ENCODE data around the gene ITM2B. TPM values are rescaled to one million over a fixed set of nuclear protein-coding genes. Genes with fewer than 3 reads are reported as not detected.
A peak's percentile ranks its signal among the peaks of the same experiment; 100 is the strongest.

The ITM2B gene
- total RNA-seq (1,431 TPM), polyA plus RNA-seq (ENCODE audit: insufficient read depth, low read depth, low replicate concordance) (2,443 TPM)
- long read RNA-seq, donor 1, full-length matches to known transcripts = 301 of 708 reads
- long read RNA-seq, donor 1, partial matches to known transcripts = 402 of 708 reads
- long read RNA-seq, donor 1, other reads (novel, unspliced or antisense) = 5 of 708 reads
- long read RNA-seq, donor 2, full-length matches to known transcripts = 447 of 742 reads
- long read RNA-seq, donor 2, partial matches to known transcripts = 295 of 742 reads
- long read RNA-seq, donor 2, other reads (novel, unspliced or antisense) = 0 of 742 reads
- long read RNA-seq, donor 3, full-length matches to known transcripts = 567 of 899 reads
- long read RNA-seq, donor 3, partial matches to known transcripts = 320 of 899 reads
- long read RNA-seq, donor 3, other reads (novel, unspliced or antisense) = 12 of 899 reads
- long read RNA-seq, donor 4, full-length matches to known transcripts = 298 of 426 reads
- long read RNA-seq, donor 4, partial matches to known transcripts = 128 of 426 reads
- long read RNA-seq, donor 4, other reads (novel, unspliced or antisense) = 0 of 426 reads
- long read RNA-seq, donor 5, full-length matches to known transcripts = 35 of 65 reads
- long read RNA-seq, donor 5, partial matches to known transcripts = 30 of 65 reads
- long read RNA-seq, donor 5, other reads (novel, unspliced or antisense) = 0 of 65 reads
- long read RNA-seq, donor 6, full-length matches to known transcripts = 356 of 766 reads
- long read RNA-seq, donor 6, partial matches to known transcripts = 400 of 766 reads
- long read RNA-seq, donor 6, other reads (novel, unspliced or antisense) = 10 of 766 reads
- long read RNA-seq, donor 7, full-length matches to known transcripts = 1,240 of 1,299 reads
- long read RNA-seq, donor 7, partial matches to known transcripts = 53 of 1,299 reads
- long read RNA-seq, donor 7, other reads (novel, unspliced or antisense) = 6 of 1,299 reads
- long read RNA-seq, donor 8, full-length matches to known transcripts = 420 of 807 reads
- long read RNA-seq, donor 8, partial matches to known transcripts = 382 of 807 reads
- long read RNA-seq, donor 8, other reads (novel, unspliced or antisense) = 5 of 807 reads
- long read RNA-seq, donor 9, full-length matches to known transcripts = 201 of 398 reads
- long read RNA-seq, donor 9, partial matches to known transcripts = 197 of 398 reads
- long read RNA-seq, donor 9, other reads (novel, unspliced or antisense) = 0 of 398 reads
- long read RNA-seq, donor 10, full-length matches to known transcripts = 348 of 756 reads
- long read RNA-seq, donor 10, partial matches to known transcripts = 402 of 756 reads
- long read RNA-seq, donor 10, other reads (novel, unspliced or antisense) = 6 of 756 reads

DNA sequence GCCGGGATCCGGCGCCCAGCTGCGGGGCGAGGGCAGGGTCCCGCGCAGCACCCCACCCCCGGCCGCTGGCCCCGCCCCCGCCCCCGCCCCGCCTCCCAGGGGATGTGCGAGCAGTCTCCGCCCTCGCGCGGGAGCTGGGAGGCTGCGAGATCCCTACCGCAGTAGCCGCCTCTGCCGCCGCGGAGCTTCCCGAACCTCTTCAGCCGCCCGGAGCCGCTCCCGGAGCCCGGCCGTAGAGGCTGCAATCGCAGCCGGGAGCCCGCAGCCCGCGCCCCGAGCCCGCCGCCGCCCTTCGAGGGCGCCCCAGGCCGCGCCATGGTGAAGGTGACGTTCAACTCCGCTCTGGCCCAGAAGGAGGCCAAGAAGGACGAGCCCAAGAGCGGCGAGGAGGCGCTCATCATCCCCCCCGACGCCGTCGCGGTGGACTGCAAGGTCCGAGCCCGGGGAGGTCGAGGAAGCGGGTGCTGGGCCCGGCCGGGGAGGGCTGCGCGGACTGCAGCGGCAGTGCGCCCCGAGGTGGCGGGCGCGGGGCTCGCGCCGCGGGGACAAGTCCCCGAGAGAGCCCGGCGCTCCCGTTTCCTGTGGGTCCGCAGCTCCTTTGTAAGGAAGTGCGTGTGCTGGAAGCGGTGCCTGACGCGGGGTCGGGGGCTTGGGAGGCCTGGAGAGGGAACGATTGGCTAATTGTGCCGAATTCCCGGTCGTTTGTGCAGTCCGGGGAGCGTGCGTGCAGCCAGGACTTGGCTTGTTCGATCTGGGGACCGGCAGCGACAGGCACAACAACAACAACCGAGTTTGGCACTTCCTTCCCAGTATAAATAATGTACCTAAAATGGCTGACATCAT lies at the start of gene ITM2B:
ITM2B (plus strand) TSS at position 161 of the 843 bp plus-strand sequence; CDS start at position 316, 155 bp downstream.
- intact Hi-C loops (cut with DNase I) = no loop called here
- H3K27me3 ChIP-seq (ENCODE audit: control insufficient read depth, insufficient read depth, low read length) = no peaks in the 10 kb centered on the region
- DNase-seq (peak; percentile 83 to 94 (median 87)), FAIRE-seq (no peak)
- H3K4me1 ChIP-seq (ENCODE audit: control insufficient read depth in 2 of 3, insufficient read depth in 2 of 3, low read depth in 1 of 3, low read length in 3 of 3) = peaks cover 11 to 21% (median 18%) of the 10 kb centered on the region in 3 donors
- peak within 1 kb of the TSS; percentile 93 to 100 (median 99) for H3K9ac ChIP-seq (ENCODE audit: low read length in 3 of 3)
- no peaks in the 10 kb centered on the region for H3K9me3 ChIP-seq (ENCODE audit: control insufficient read depth in 2 of 3, insufficient read depth in 1 of 3, low read length in 3 of 3)
- TF ChIP-seq, protein P1, sequence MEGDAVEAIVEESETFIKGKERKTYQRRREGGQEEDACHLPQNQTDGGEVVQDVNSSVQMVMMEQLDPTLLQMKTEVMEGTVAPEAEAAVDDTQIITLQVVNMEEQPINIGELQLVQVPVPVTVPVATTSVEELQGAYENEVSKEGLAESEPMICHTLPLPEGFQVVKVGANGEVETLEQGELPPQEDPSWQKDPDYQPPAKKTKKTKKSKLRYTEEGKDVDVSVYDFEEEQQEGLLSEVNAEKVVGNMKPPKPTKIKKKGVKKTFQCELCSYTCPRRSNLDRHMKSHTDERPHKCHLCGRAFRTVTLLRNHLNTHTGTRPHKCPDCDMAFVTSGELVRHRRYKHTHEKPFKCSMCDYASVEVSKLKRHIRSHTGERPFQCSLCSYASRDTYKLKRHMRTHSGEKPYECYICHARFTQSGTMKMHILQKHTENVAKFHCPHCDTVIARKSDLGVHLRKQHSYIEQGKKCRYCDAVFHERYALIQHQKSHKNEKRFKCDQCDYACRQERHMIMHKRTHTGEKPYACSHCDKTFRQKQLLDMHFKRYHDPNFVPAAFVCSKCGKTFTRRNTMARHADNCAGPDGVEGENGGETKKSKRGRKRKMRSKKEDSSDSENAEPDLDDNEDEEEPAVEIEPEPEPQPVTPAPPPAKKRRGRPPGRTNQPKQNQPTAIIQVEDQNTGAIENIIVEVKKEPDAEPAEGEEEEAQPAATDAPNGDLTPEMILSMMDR (IDR thresholded peaks at IDR 0.05; ENCODE audit: borderline replicate concordance, extremely low read depth, insufficient read depth) = peak; percentile 13
- peak within 1 kb of the TSS; percentile 85 to 99 (median 99) for H3K4me3 ChIP-seq (ENCODE audit: low read length in 3 of 3)
- H3K27ac ChIP-seq (ENCODE audit: low read depth in 2 of 2, low read length in 2 of 2) = peak within 1 kb of the TSS; percentile 99
- peaks cover 0 to 10% (median 0%) of the 10 kb centered on the region in 3 donors for H3K36me3 ChIP-seq (ENCODE audit: control insufficient read depth in 2 of 3, insufficient read depth in 3 of 3, low read length in 3 of 3)

DNA sequence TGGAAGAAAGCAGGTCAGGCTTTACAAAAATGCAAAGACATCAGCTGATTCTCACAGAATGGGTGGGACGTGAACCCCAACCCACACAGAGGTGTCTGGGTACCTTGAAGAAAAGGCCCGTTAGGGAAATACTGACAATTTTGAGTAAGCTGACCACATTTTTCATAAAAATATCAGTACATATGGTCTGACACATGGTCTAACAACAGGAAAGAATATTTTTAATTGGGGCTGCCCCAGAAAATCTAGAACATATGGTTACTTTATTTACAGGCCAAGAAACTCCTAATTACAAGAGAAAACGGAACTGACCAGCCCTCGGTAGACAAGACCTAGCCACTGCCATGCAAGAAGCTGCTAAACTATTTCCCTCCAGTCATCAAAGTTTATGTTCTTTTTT lies 48.7 kb upstream of the ITM2B start:
- DNase-seq (no peak), FAIRE-seq (no peak)
- Histone ChIP-seq H3K27ac (ENCODE audit: low read depth in 2 of 2, low read length in 2 of 2) (no peak overlapping the region), H3K36me3 (ENCODE audit: control insufficient read depth in 2 of 3, insufficient read depth in 3 of 3, low read length in 3 of 3) (no peaks in the 10 kb centered on the region), H3K4me3 (ENCODE audit: low read length in 3 of 3) (no peak overlapping the region), H3K4me1 (ENCODE audit: control insufficient read depth in 2 of 3, insufficient read depth in 2 of 3, low read depth in 1 of 3, low read length in 3 of 3) (no peaks in the 10 kb centered on the region), H3K9me3 (ENCODE audit: control insufficient read depth in 2 of 3, insufficient read depth in 1 of 3, low read length in 3 of 3) (no peaks in the 10 kb centered on the region), H3K9ac (ENCODE audit: low read length in 3 of 3) (no peak overlapping the region), H3K27me3 (ENCODE audit: control insufficient read depth, insufficient read depth, low read length) (no peaks in the 10 kb centered on the region)
- intact Hi-C loops (cut with DNase I) = no loop called here
- TF ChIP-seq, protein P1 (IDR thresholded peaks at IDR 0.05; ENCODE audit: borderline replicate concordance, extremely low read depth, insufficient read depth) = no peak

DNA sequence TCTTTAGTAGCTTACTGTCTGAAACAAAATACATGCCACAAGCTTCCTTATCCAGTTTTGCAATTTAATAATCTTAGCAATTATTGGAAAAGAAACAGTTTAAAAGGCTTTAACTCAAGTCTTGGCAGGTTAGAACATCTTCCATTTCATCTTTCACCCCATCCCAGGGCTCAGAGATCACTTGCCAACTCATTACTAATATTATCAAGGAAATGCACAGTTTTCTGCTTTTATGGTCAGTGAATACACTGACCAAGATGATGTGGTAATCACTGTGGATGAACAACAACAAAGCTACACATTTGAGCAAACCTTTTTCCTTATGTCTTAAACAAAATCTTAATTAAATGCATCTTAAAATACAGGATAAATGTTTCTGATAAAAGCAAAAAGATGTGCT lies 48.0 kb upstream of the ITM2B start:
- Histone ChIP-seq H3K36me3 (ENCODE audit: control insufficient read depth in 2 of 3, insufficient read depth in 3 of 3, low read length in 3 of 3) (no peaks in the 10 kb centered on the region), H3K9me3 (ENCODE audit: control insufficient read depth in 2 of 3, insufficient read depth in 1 of 3, low read length in 3 of 3) (no peaks in the 10 kb centered on the region), H3K9ac (ENCODE audit: low read length in 3 of 3) (no peak overlapping the region), H3K4me3 (ENCODE audit: low read length in 3 of 3) (no peak overlapping the region), H3K27me3 (ENCODE audit: control insufficient read depth, insufficient read depth, low read length) (no peaks in the 10 kb centered on the region), H3K4me1 (ENCODE audit: control insufficient read depth in 2 of 3, insufficient read depth in 2 of 3, low read depth in 1 of 3, low read length in 3 of 3) (no peaks in the 10 kb centered on the region), H3K27ac (ENCODE audit: low read depth in 2 of 2, low read length in 2 of 2) (no peak overlapping the region)
- DNase-seq = no peak
- TF ChIP-seq, protein P1 (IDR thresholded peaks at IDR 0.05; ENCODE audit: borderline replicate concordance, extremely low read depth, insufficient read depth) = no peak
- intact Hi-C loops (cut with DNase I) = no loop called here
- no peak for FAIRE-seq
